WI38 (cell line): ENCODE measurements around the gene NAA60.

ENCODE experiments used
- H3K4me3 ChIP-seq: 2 replicates; pipeline ENCODE4 v1.5.1; 2011; ENCODE audit warnings: low read depth, mild to moderate bottlenecking, control low read depth, low read length
- CTCF ChIP-seq: IDR thresholded peaks from 2 replicates; pipeline ENCODE4 v1.5.1; 2012; ENCODE audit warnings: low read depth, mild to moderate bottlenecking, control low read depth, low read length

The NAA60 gene

GRCh38 chr16:3431779-3432219, 11.7 kb upstream of the NAA60 start:
- H3K4me3 ChIP-seq: no peak overlapping the region
- no peak for TF ChIP-seq CTCF

GRCh38 chr16:3434373-3434772, 9.1 kb upstream of the NAA60 start:
- H3K4me3 ChIP-seq: no peak overlapping the region
- TF ChIP-seq CTCF: no peak

- no peak overlapping the region for H3K4me3 ChIP-seq
- no peak for TF ChIP-seq CTCF
Measured at GRCh38 chr16:3439637-3440036, 3.8 kb upstream of the NAA60 start.

- TF ChIP-seq CTCF: no peak
- peak overlapping the region; percentile 76 for H3K4me3 ChIP-seq
Measured at GRCh38 chr16:3444032-3444388, 530 bp downstream of the NAA60 start.

- H3K4me3 ChIP-seq: no peak overlapping the region
- no peak for TF ChIP-seq CTCF
Measured at GRCh38 chr16:3454093-3454492, 10.6 kb downstream of the NAA60 start.

- no peak for TF ChIP-seq CTCF
- H3K4me3 ChIP-seq: no peak overlapping the region
Measured at GRCh38 chr16:3454631-3455147, 11.2 kb downstream of the NAA60 start.

GRCh38 chr16:3457434-3458252, 14.2 kb downstream of the NAA60 start:
- peak overlapping the region; percentile 88 for H3K4me3 ChIP-seq
- TF ChIP-seq CTCF: peak; percentile 20; the same call in 1 of the 2 replicates
